Left hindlimb (tissue), 1 donor: ENCODE measurements around the gene TMX2.
A peak's percentile ranks its signal among the peaks of the same experiment; 100 is the strongest.
"Not testable (repeated sequence)": the region's sequence is repeated elsewhere in the genome, so short reads cannot be mapped to it uniquely, and the experiment has no call there.

ENCODE experiments used
- DNase-seq: peaks from one replicate; pipeline ENCODE4 v3.0.0-alpha.2; 2018

TMX2 gene

GRCh38 chr11:57712256-57713150 is at the start of gene TMX2:
Gene TMX2, plus strand, starts transcription at chr11:57712593. Its CDS starts 26 bp downstream, at chr11:57712619.
- DNase-seq = peak; percentile 94

- no peak for DNase-seq
Observed at GRCh38 chr11:57662893-57663292, 49.5 kb upstream of the TMX2 start.

GRCh38 chr11:57663975-57664374 is 48.4 kb upstream of the TMX2 start:
- DNase-seq = no peak

GRCh38 chr11:57667117-57667735 is 45.2 kb upstream of the TMX2 start:
- peak; percentile 97 for DNase-seq

- DNase-seq = peak; percentile 100
Observed at GRCh38 chr11:57667736-57668433, 44.5 kb upstream of the TMX2 start, which contains the start of gene ZDHHC5. Gene ZDHHC5, plus strand, starts transcription at chr11:57668114. Its CDS starts 4,977 bp downstream, at chr11:57673091.

- no peak for DNase-seq
Observed at GRCh38 chr11:57668434-57668782, 44.0 kb upstream of the TMX2 start.

- DNase-seq = no peak
Observed at GRCh38 chr11:57674251-57674650, 38.1 kb upstream of the TMX2 start.

- DNase-seq = no peak
Observed at GRCh38 chr11:57675176-57675941, 37.0 kb upstream of the TMX2 start.

- no peak for DNase-seq
Observed at GRCh38 chr11:57679396-57679795, 33.0 kb upstream of the TMX2 start.

- no peak for DNase-seq
Observed at GRCh38 chr11:57680552-57680874, 31.9 kb upstream of the TMX2 start.

- no peak for DNase-seq
Observed at GRCh38 chr11:57681168-57681567, 31.2 kb upstream of the TMX2 start.

- not testable (repeated sequence) for DNase-seq
Observed at GRCh38 chr11:57690474-57690873, 21.9 kb upstream of the TMX2 start.

GRCh38 chr11:57698843-57699365 is 13.5 kb upstream of the TMX2 start:
- DNase-seq = no peak

GRCh38 chr11:57699813-57700212 is 12.6 kb upstream of the TMX2 start:
- DNase-seq = no peak

- no peak for DNase-seq
Observed at GRCh38 chr11:57700425-57700824, 12.0 kb upstream of the TMX2 start.

GRCh38 chr11:57703341-57703740 is 9.1 kb upstream of the TMX2 start:
- no peak for DNase-seq

GRCh38 chr11:57704932-57705331 is 7.5 kb upstream of the TMX2 start:
- no peak for DNase-seq

GRCh38 chr11:57705432-57705831 is 7.0 kb upstream of the TMX2 start:
- DNase-seq = not testable (repeated sequence)

- DNase-seq = no peak
Observed at GRCh38 chr11:57709802-57710367, 2.5 kb upstream of the TMX2 start.

- no peak for DNase-seq
Observed at GRCh38 chr11:57711414-57712255, 758 bp upstream of the TMX2 start, which contains the start of gene MED19. Gene MED19, minus strand, starts transcription at chr11:57712215. Its CDS starts 36 bp downstream, at chr11:57712179.

- DNase-seq = no peak
Observed at GRCh38 chr11:57713835-57714234, 1.4 kb downstream of the TMX2 start.
